GM21619 (cell line): ENCODE results near the gene PDIA5.
A peak's percentile ranks its signal among the peaks of the same experiment; 100 is the strongest.

Experiments used
- ATAC-seq: cut with Tn5 transposase; IDR thresholded peaks from one replicate; pipeline ENCODE4 v1.9.1; 2021; ENCODE audit not compliant: unreplicated experiment

PDIA5 gene

GRCh38 chr3:123070510-123070909 is 3.7 kb downstream of the PDIA5 start:
- ATAC-seq: no peak

- no peak for ATAC-seq
Measured at GRCh38 chr3:123071146-123071545, 4.3 kb downstream of the PDIA5 start.

- ATAC-seq: no peak
Measured at GRCh38 chr3:123071581-123071980, 4.8 kb downstream of the PDIA5 start.

GRCh38 chr3:123072152-123072551 is 5.3 kb downstream of the PDIA5 start:
- no peak for ATAC-seq

GRCh38 chr3:123072564-123072963 is 5.7 kb downstream of the PDIA5 start:
- ATAC-seq: no peak

- no peak for ATAC-seq
Measured at GRCh38 chr3:123075359-123075758, 8.5 kb downstream of the PDIA5 start.

GRCh38 chr3:123076112-123076495 is 9.3 kb downstream of the PDIA5 start:
- no peak for ATAC-seq

- ATAC-seq: no peak
Measured at GRCh38 chr3:123076496-123077418, 9.9 kb downstream of the PDIA5 start.

GRCh38 chr3:123078101-123078500 is 11.3 kb downstream of the PDIA5 start:
- no peak for ATAC-seq

GRCh38 chr3:123080864-123081562 is 14.2 kb downstream of the PDIA5 start:
- ATAC-seq: no peak

- ATAC-seq: no peak
Measured at GRCh38 chr3:123081718-123082369, 15.0 kb downstream of the PDIA5 start.

GRCh38 chr3:123082370-123083065 is 15.7 kb downstream of the PDIA5 start:
- peak; percentile 64 for ATAC-seq

GRCh38 chr3:123083383-123084124 is 16.7 kb downstream of the PDIA5 start:
- ATAC-seq: no peak

GRCh38 chr3:123084192-123084591 is 17.4 kb downstream of the PDIA5 start:
- ATAC-seq: no peak

- ATAC-seq: no peak
Measured at GRCh38 chr3:123084738-123085237, 18.0 kb downstream of the PDIA5 start.

- no peak for ATAC-seq
Measured at GRCh38 chr3:123085293-123085931, 18.6 kb downstream of the PDIA5 start.

- no peak for ATAC-seq
Measured at GRCh38 chr3:123085932-123086627, 19.3 kb downstream of the PDIA5 start.

GRCh38 chr3:123088387-123088786 is 21.6 kb downstream of the PDIA5 start:
- ATAC-seq: no peak
